GM21786 (cell line): ENCODE results near the gene POTEH.
"Not testable (repeated sequence)": the region's sequence is repeated elsewhere in the genome, so short reads cannot be mapped to it uniquely, and the experiment has no call there.

Source experiments
- ATAC-seq: cut with Tn5 transposase; IDR thresholded peaks from one replicate; pipeline ENCODE4 v1.9.1; 2021; ENCODE audit not compliant: unreplicated experiment

POTEH gene

GRCh38 chr22:15689749-15690125, at the start of gene POTEH:
Gene POTEH (plus strand): TSS chr22:15690026. CDS start chr22:15690078, 52 bp downstream.
- not testable (repeated sequence) for ATAC-seq

GRCh38 chr22:15642288-15642861, 47.5 kb upstream of the POTEH start:
- not testable (repeated sequence) for ATAC-seq

GRCh38 chr22:15651954-15652353, 37.9 kb upstream of the POTEH start:
- ATAC-seq, result not testable (repeated sequence)

- ATAC-seq, result not testable (repeated sequence)
Measured at GRCh38 chr22:15652738-15653137, 37.1 kb upstream of the POTEH start.

- ATAC-seq, result not testable (repeated sequence)
Measured at GRCh38 chr22:15653241-15653640, 36.6 kb upstream of the POTEH start.

- ATAC-seq, result not testable (repeated sequence)
Measured at GRCh38 chr22:15661102-15661501, 28.7 kb upstream of the POTEH start.

- not testable (repeated sequence) for ATAC-seq
Measured at GRCh38 chr22:15664682-15665081, 25.1 kb upstream of the POTEH start.

- not testable (repeated sequence) for ATAC-seq
Measured at GRCh38 chr22:15665478-15665877, 24.3 kb upstream of the POTEH start.

GRCh38 chr22:15669430-15669829, 20.4 kb upstream of the POTEH start:
- ATAC-seq, result not testable (repeated sequence)

GRCh38 chr22:15679702-15680101, 10.1 kb upstream of the POTEH start:
- not testable (repeated sequence) for ATAC-seq

GRCh38 chr22:15684115-15684514, 5.7 kb upstream of the POTEH start:
- ATAC-seq, result not testable (repeated sequence)

GRCh38 chr22:15684695-15685094, 5.1 kb upstream of the POTEH start:
- not testable (repeated sequence) for ATAC-seq

GRCh38 chr22:15685641-15686040, 4.2 kb upstream of the POTEH start:
- not testable (repeated sequence) for ATAC-seq

GRCh38 chr22:15687086-15687485, 2.7 kb upstream of the POTEH start:
- ATAC-seq, result not testable (repeated sequence)

GRCh38 chr22:15687676-15688075, 2.1 kb upstream of the POTEH start:
- ATAC-seq, result not testable (repeated sequence)

- ATAC-seq, result not testable (repeated sequence)
Measured at GRCh38 chr22:15688090-15688489, 1.7 kb upstream of the POTEH start.

GRCh38 chr22:15689012-15689748, 646 bp upstream of the POTEH start:
- ATAC-seq, result not testable (repeated sequence)

- ATAC-seq, result not testable (repeated sequence)
Measured at GRCh38 chr22:15713600-15713999, 23.8 kb downstream of the POTEH start.

- not testable (repeated sequence) for ATAC-seq
Measured at GRCh38 chr22:15714125-15714524, 24.3 kb downstream of the POTEH start.

- not testable (repeated sequence) for ATAC-seq
Measured at GRCh38 chr22:15721884-15722283, 32.1 kb downstream of the POTEH start.

- not testable (repeated sequence) for ATAC-seq
Measured at GRCh38 chr22:15729209-15729917, 39.5 kb downstream of the POTEH start.

GRCh38 chr22:15731023-15731422, 41.2 kb downstream of the POTEH start:
- ATAC-seq, result not testable (repeated sequence)
